Esophagus muscularis mucosa (tissue), 4 donors: Measurements from ENCODE around the gene TAGLN3. TPM values are rescaled to one million over a fixed set of nuclear protein-coding genes. Genes with fewer than 3 reads are reported as not detected.

Experiments used
- DNase-seq: peaks from one replicate; pipeline ENCODE4 v3.0.0-alpha.2; 2017; ENCODE audit errors: extremely low spot score
- H3K27ac ChIP-seq, 4 donors: fragments of 200-600 bp; sonication (generic); replicated peaks in 1 of 4; 1 replicate in 3 of 4; 2 replicates in 1 of 4; pipeline ENCODE4 v1.5.1; 2016 to 2019; ENCODE audit warnings: mild to moderate bottlenecking in 1 of 4
- H3K27me3 ChIP-seq, 4 donors: fragments of 200-600 bp; sonication (generic); one replicate each; pipeline versions ENCODE4 v1.5.1 to v1.6.0; 2016 to 2019
- H3K36me3 ChIP-seq, 4 donors: fragments of 200-600 bp; sonication (generic); one replicate each; pipeline ENCODE4 v1.5.1; 2016 to 2019
- H3K4me1 ChIP-seq, 4 donors: fragments of 200-600 bp; sonication (generic); one replicate each; pipeline ENCODE4 v1.5.1; 2016 to 2019
- H3K4me3 ChIP-seq, 4 donors: fragments of 200-600 bp; sonication (generic); 1 replicate in 2 of 4; 2 replicates in 2 of 4; pipeline ENCODE4 v1.5.1; 2016 to 2019; ENCODE audit warnings: mild to moderate bottlenecking in 4 of 4, moderate library complexity in 1 of 4
- H3K9me3 ChIP-seq, 4 donors: fragments of 200-600 bp; sonication (generic); 1 replicate in 3 of 4; 2 replicates in 1 of 4; pipeline ENCODE4 v1.5.1; 2016 to 2019
- EP300 ChIP-seq: sonication (generic); formaldehyde crosslinking; IDR thresholded peaks from one replicate; pipeline ENCODE4 v1.6.1; 2017; ENCODE audit warnings: antibody characterized with exemption
- POLR2A ChIP-seq: fragments of 450-650 bp; IDR thresholded peaks from one replicate; pipeline ENCODE4 v1.6.1; 2017; ENCODE audit warnings: antibody characterized with exemption, moderate library complexity, mild to moderate bottlenecking, low read depth
- POLR2AphosphoS5 ChIP-seq, 2 donors: sonication (generic); formaldehyde crosslinking; IDR thresholded peaks; one replicate each; pipeline ENCODE4 v1.6.1; 2017; ENCODE audit warnings: antibody characterized with exemption in 2 of 2
- WGBS: methylation state at CpG from one replicate; pipeline ENCODE4 v1.1.5; 2018; 5-methylcytosine and 5-hydroxymethylcytosine counted together
- intact Hi-C: fragments of 100-400 bp; cut with DNase I; formaldehyde crosslinking; loops from one replicate; pipeline ENCODE4 v1.15.1; 2023
- total RNA-seq, 4 donors: library from RNA; depleted of rRNA; stranded (reverse); fragments of >200 nt; gene quantifications; one replicate each; pipeline versions ENCODE4 v1.1.0 to v1.2.1, GENCODE V29; 2016
- TF ChIP-seq, protein P1 (sequence below), 3 experiments: fragments of 200-600 bp in 2 of 3; fragments of 450-650 bp in 1 of 3; sonication (generic) in 2 of 3; IDR thresholded peaks; one replicate each; pipeline ENCODE4 v1.5.1; 2017 to 2019; ENCODE audit warnings: antibody characterized with exemption in 3 of 3, mild to moderate bottlenecking in 2 of 3, moderate library complexity in 1 of 3

The TAGLN3 gene
- total RNA-seq, 4 donors from 2014 or later, result 0.83 to 4.0 (median 1.3) TPM

DNA sequence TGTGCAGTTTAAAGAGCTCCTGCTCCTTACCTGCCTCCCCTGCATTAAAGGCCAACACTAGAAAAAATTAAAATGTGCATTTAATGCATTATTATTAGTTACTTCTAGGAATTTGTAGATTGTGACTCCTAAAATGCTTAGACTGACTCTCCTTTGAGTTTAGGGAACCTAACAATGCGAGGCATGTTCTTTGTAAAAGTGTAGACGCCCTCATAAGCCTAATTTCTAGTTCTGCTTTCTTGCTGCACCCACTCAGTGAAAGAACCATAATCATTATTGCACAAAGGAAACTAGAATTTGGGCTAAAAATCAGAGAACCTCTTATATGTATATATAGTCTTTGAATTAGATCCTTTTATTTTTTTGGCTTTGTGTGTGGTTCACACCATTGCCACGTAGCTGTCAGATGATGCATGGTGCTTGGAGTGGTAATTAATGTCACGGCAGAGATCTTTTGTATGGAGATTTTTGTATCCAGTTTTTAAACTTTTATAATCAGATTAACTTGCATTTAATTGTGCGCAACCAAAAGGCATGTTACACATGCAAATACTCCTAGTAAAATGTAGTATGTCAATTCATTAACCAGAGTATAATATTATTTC, 19.2 kb upstream of the TAGLN3 start:
- no peaks in the 10 kb centered on the region for H3K27me3 ChIP-seq
- TF ChIP-seq POLR2A, result no peak
- TF ChIP-seq POLR2AphosphoS5 (IDR thresholded peaks at IDR 0.05), result no peak
- no peak for TF ChIP-seq EP300
- TF ChIP-seq, protein P1, sequence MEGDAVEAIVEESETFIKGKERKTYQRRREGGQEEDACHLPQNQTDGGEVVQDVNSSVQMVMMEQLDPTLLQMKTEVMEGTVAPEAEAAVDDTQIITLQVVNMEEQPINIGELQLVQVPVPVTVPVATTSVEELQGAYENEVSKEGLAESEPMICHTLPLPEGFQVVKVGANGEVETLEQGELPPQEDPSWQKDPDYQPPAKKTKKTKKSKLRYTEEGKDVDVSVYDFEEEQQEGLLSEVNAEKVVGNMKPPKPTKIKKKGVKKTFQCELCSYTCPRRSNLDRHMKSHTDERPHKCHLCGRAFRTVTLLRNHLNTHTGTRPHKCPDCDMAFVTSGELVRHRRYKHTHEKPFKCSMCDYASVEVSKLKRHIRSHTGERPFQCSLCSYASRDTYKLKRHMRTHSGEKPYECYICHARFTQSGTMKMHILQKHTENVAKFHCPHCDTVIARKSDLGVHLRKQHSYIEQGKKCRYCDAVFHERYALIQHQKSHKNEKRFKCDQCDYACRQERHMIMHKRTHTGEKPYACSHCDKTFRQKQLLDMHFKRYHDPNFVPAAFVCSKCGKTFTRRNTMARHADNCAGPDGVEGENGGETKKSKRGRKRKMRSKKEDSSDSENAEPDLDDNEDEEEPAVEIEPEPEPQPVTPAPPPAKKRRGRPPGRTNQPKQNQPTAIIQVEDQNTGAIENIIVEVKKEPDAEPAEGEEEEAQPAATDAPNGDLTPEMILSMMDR (IDR thresholded peaks at IDR 0.05), result no peak
- H3K27ac ChIP-seq, result peak overlapping the region; percentile 82 to 89 (median 85)
- H3K36me3 ChIP-seq, result peaks cover 0 to 13% (median 4%) of the 10 kb centered on the region in 4 donors
- H3K4me1 ChIP-seq, result peaks cover 16 to 33% (median 24%) of the 10 kb centered on the region in 4 donors
- no peak for DNase-seq
- no peaks in the 10 kb centered on the region for H3K9me3 ChIP-seq
- H3K4me3 ChIP-seq, result peak overlapping the region; percentile 72 to 75 (median 73)
- 12% methylated on average over 5 of the region's 5 CpGs for WGBS
- intact Hi-C loops, result no loop called here

DNA sequence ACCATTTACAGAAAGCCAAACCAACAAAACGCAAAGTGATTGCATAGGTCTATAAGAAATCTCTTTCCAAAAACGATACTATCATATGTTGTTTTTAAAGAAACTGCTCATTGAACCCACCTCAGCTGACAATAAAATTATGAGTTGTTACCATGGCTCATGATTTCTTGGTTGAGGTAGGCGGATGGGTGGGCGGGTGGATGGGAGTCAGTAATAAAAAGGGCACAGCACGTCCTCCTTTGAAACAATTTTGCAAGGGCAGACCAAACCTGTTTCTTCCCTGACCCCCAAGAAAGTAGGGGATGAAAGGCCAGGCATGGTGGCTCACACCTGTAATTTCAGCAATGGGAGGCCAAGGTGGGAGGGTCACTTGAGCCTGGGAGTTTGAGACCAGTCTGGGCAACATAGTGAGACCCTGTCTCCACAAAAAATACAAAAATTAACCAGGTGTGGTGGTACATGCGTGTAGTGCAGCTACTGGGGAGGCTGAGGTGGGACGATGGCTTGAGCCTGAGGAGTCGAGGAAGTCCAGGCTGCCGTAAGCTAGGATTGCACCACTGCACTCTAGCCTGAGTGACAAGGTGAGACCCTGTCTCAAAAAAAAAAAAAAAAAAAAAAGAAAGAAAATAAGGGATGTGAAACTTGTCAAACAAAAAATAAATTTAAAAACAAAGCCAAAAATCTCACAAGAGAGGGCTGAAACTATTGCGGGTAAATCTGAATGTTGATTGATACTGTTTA, 17.8 kb upstream of the TAGLN3 start:
- 83% methylated on average over 10 of the region's 10 CpGs for WGBS
- peaks cover 16 to 33% (median 24%) of the 10 kb centered on the region in 4 donors for H3K4me1 ChIP-seq
- H3K4me3 ChIP-seq, result no peak overlapping the region
- intact Hi-C loops, result no loop called here
- no peak for DNase-seq
- peaks cover 0 to 4% (median 0%) of the 10 kb centered on the region in 4 donors for H3K36me3 ChIP-seq
- no peaks in the 10 kb centered on the region for H3K27me3 ChIP-seq
- H3K27ac ChIP-seq, result no peak overlapping the region
- no peak for TF ChIP-seq EP300
- TF ChIP-seq, protein P1 (IDR thresholded peaks at IDR 0.05), result no peak
- no peak for TF ChIP-seq POLR2A
- TF ChIP-seq POLR2AphosphoS5 (IDR thresholded peaks at IDR 0.05), result no peak
- H3K9me3 ChIP-seq, result no peaks in the 10 kb centered on the region

DNA sequence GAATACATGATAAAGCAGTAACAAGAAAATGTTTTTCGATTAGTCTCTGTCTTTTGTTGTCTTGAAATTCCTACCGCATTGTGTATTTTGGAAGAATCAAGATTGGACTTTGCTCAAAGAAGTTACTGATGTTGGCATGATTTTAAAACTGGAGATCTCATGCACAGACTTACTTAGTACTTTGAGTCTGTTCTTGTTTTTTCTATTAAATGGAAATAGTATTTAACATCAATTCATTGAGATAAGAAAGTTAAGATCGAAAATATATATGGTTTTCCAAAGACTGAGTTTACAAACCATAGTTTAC, 17.3 kb upstream of the TAGLN3 start:
- Histone ChIP-seq H3K36me3 (peaks cover 0 to 4% (median 1%) of the 10 kb centered on the region in 4 donors), H3K4me3 (no peak overlapping the region), H3K27me3 (no peaks in the 10 kb centered on the region), H3K9me3 (no peaks in the 10 kb centered on the region), H3K27ac (no peak overlapping the region), H3K4me1 (peaks cover 16 to 33% (median 24%) of the 10 kb centered on the region in 4 donors)
- DNase-seq, result no peak
- intact Hi-C loops, result no loop called here
- TF ChIP-seq POLR2A (no peak), POLR2AphosphoS5 (IDR thresholded peaks at IDR 0.05) (no peak), EP300 (no peak)
- TF ChIP-seq, protein P1 (IDR thresholded peaks at IDR 0.05), result no peak
- WGBS, result 73% methylated on average over 3 of the region's 3 CpGs

DNA sequence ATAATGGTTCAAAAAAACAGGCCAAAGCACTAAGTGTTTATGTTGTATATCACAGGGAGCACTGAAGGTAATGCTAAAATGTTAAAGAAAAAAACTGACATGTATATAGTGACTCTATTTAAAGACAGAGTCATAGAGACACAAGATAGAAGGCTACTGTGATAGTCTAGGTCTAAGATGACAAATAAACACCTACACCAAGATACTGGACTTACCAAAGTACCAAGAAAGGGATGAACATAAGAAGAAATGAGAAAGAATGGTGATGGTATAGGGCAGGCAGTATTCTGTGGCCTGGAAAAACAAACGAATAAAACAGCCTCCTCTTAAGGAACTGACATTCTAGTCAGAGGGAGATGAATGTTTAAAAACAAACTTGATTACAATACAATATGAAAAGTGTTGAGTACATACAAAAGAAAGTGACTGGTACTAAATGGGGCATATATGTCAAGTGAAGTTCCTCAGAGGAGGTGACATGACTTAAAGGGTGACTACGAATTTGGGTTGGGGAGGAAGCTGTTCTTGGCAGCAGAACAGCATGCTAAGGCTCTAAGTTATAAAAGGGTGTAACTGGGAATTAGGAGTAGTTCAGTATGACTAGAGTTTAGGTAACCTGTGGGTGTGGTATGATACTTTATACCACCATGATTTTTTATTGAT, 14.0 kb upstream of the TAGLN3 start:
- Histone ChIP-seq H3K27ac (no peak overlapping the region), H3K9me3 (no peaks in the 10 kb centered on the region), H3K27me3 (no peaks in the 10 kb centered on the region), H3K4me3 (no peak overlapping the region), H3K36me3 (peaks cover 0 to 27% (median 15%) of the 10 kb centered on the region in 4 donors), H3K4me1 (peaks cover 10 to 31% (median 18%) of the 10 kb centered on the region in 4 donors)
- intact Hi-C loops, result no loop called here
- no peak for DNase-seq
- TF ChIP-seq EP300 (no peak), POLR2AphosphoS5 (IDR thresholded peaks at IDR 0.05) (no peak), POLR2A (no peak)
- TF ChIP-seq, protein P1 (IDR thresholded peaks at IDR 0.05), result no peak
- WGBS, result 59% methylated on average over 2 of the region's 2 CpGs
